Liver (tissue), 3 donors: ENCODE measurements around the gene DISP3.

Experiments
- CTCF ChIP-seq: fragments of 150-350 bp; IDR thresholded peaks from 2 replicates; pipeline ENCODE4 v1.5.1; 2017; ENCODE audit warnings: improper control_type of control experiment, low read depth, low read length; ENCODE audit not compliant: missing input control
- EGR1 ChIP-seq, 2 donors: IDR thresholded peaks; 2 replicates each; pipeline ENCODE4 v1.6.1; 2016 to 2018; ENCODE audit warnings: antibody characterized with exemption in 2 of 2, low read depth in 2 of 2
- JUND ChIP-seq, 2 donors: IDR thresholded peaks; 2 replicates each; pipeline ENCODE4 v1.6.1; 2016; ENCODE audit warnings: antibody characterized with exemption in 2 of 2
- MAX ChIP-seq: IDR thresholded peaks from 2 replicates; pipeline ENCODE4 v1.6.1; 2016; ENCODE audit warnings: antibody characterized with exemption
- RAD21 ChIP-seq, 2 donors: IDR thresholded peaks; 2 replicates each; pipeline ENCODE4 v1.6.1; 2016; ENCODE audit warnings: antibody characterized with exemption in 2 of 2, mild to moderate bottlenecking in 2 of 2
- REST ChIP-seq: IDR thresholded peaks from 2 replicates; pipeline ENCODE4 v1.6.1; 2016; ENCODE audit warnings: antibody characterized with exemption, mild to moderate bottlenecking
- RXRA ChIP-seq, 2 donors: IDR thresholded peaks; 2 replicates each; pipeline ENCODE4 v1.6.1; 2017 to 2018; ENCODE audit warnings: antibody characterized with exemption in 2 of 2, mild to moderate bottlenecking in 1 of 2
- SP1 ChIP-seq: IDR thresholded peaks from 2 replicates; pipeline ENCODE4 v1.6.1; 2018; ENCODE audit warnings: antibody characterized with exemption, mild to moderate bottlenecking
- TAF1 ChIP-seq: conservative IDR thresholded peaks from 2 replicates; pipeline ENCODE4 v1.6.1; 2016; ENCODE audit warnings: antibody characterized with exemption, mild to moderate bottlenecking
- donor health status: healthy.
- donor health status: healthy.

- TF ChIP-seq CTCF = no peak
- no peak for TF ChIP-seq REST
- no peak for TF ChIP-seq SP1
- no peak for TF ChIP-seq MAX
- TF ChIP-seq TAF1 = no peak
- no peak for TF ChIP-seq EGR1 (IDR thresholded peaks at IDR 0.05; ENCODE audit: low read depth in 2 of 2)
- no peak for TF ChIP-seq RXRA (IDR thresholded peaks at IDR 0.05)
- no peak for TF ChIP-seq RAD21 (IDR thresholded peaks at IDR 0.05)
- no peak for TF ChIP-seq JUND (IDR thresholded peaks at IDR 0.05)
Measured at GRCh38 chr1:11482701-11483479, 3.9 kb downstream of the DISP3 start.
